HEK293 (cell line): ENCODE data around the gene SUCO.

ENCODE experiments used
- KLF9 ChIP-seq: fragments of 450-650 bp; formaldehyde crosslinking; IDR thresholded peaks from 2 replicates; pipeline ENCODE4 v1.5.1; 2016; ENCODE audit warnings: missing biosample characterization, missing genetic modification characterization, low read depth
- MZF1 ChIP-seq: fragments of 450-650 bp; formaldehyde crosslinking; IDR thresholded peaks from 2 replicates; pipeline ENCODE4 v1.5.1; 2017; ENCODE audit warnings: missing biosample characterization, missing genetic modification characterization, borderline replicate concordance
- PRDM1 ChIP-seq: fragments of 450-650 bp; formaldehyde crosslinking; IDR thresholded peaks from 2 replicates; pipeline ENCODE4; 2016; ENCODE audit warnings: missing biosample characterization, missing genetic modification characterization
- SCRT2 ChIP-seq: fragments of 450-650 bp; formaldehyde crosslinking; IDR thresholded peaks from 2 replicates; pipeline ENCODE4 v1.5.1; 2016; ENCODE audit warnings: missing biosample characterization, missing genetic modification characterization
- WT1 ChIP-seq: fragments of 450-650 bp; formaldehyde crosslinking; IDR thresholded peaks from 2 replicates; pipeline ENCODE4 v1.5.1; 2016; ENCODE audit warnings: missing biosample characterization, missing genetic modification characterization
- ZBTB17 ChIP-seq: fragments of 450-650 bp; formaldehyde crosslinking; IDR thresholded peaks from 2 replicates; pipeline ENCODE4 v1.5.1; 2016; ENCODE audit warnings: missing biosample characterization, missing genetic modification characterization
- ZBTB20 ChIP-seq: fragments of 450-650 bp; formaldehyde crosslinking; IDR thresholded peaks from 2 replicates; pipeline ENCODE4 v1.5.1; 2016; ENCODE audit warnings: missing biosample characterization, missing genetic modification characterization
- ZBTB48 ChIP-seq: fragments of 450-650 bp; formaldehyde crosslinking; IDR thresholded peaks from 2 replicates; pipeline ENCODE4 v1.5.1; 2016; ENCODE audit warnings: missing biosample characterization, missing genetic modification characterization
- ZNF133 ChIP-seq: fragments of 450-650 bp; formaldehyde crosslinking; IDR thresholded peaks from 2 replicates; pipeline ENCODE4 v1.5.1; 2016; ENCODE audit warnings: missing biosample characterization, missing genetic modification characterization
- ZNF223 ChIP-seq: fragments of 450-650 bp; formaldehyde crosslinking; IDR thresholded peaks from 2 replicates; pipeline ENCODE4 v1.5.1; 2016; ENCODE audit warnings: missing biosample characterization, missing genetic modification characterization
- ZNF394 ChIP-seq: fragments of 450-650 bp; formaldehyde crosslinking; IDR thresholded peaks from 2 replicates; pipeline ENCODE4 v1.5.1; 2016; ENCODE audit warnings: missing biosample characterization, missing genetic modification characterization, mild to moderate bottlenecking, moderate library complexity, borderline replicate concordance
- ZNF416 ChIP-seq: fragments of 450-650 bp; formaldehyde crosslinking; IDR thresholded peaks from 2 replicates; pipeline ENCODE4 v1.5.1; 2016; ENCODE audit warnings: missing biosample characterization, missing genetic modification characterization
- ZNF548 ChIP-seq: fragments of 450-650 bp; formaldehyde crosslinking; IDR thresholded peaks from 2 replicates; pipeline ENCODE4 v1.5.1; 2016; ENCODE audit warnings: missing biosample characterization, missing genetic modification characterization
- ZNF585B ChIP-seq: fragments of 450-650 bp; formaldehyde crosslinking; IDR thresholded peaks from 2 replicates; pipeline ENCODE4 v1.5.1; 2016; ENCODE audit warnings: missing biosample characterization, missing genetic modification characterization
- ZNF660 ChIP-seq: fragments of 450-650 bp; IDR thresholded peaks from 2 replicates; pipeline ENCODE4 v1.5.1; 2018; ENCODE audit warnings: missing biosample characterization, mild to moderate bottlenecking, missing genetic modification characterization
- ZNF664 ChIP-seq: fragments of 450-650 bp; formaldehyde crosslinking; IDR thresholded peaks from 2 replicates; pipeline ENCODE4 v1.5.1; 2016; ENCODE audit warnings: missing biosample characterization, missing genetic modification characterization
- ZNF670 ChIP-seq: fragments of 450-650 bp; formaldehyde crosslinking; IDR thresholded peaks from 2 replicates; pipeline ENCODE4 v1.5.1; 2016; ENCODE audit warnings: missing biosample characterization, missing genetic modification characterization, low read depth
- ZSCAN16 ChIP-seq: fragments of 450-650 bp; formaldehyde crosslinking; IDR thresholded peaks from 2 replicates; pipeline ENCODE4 v1.5.1; 2016; ENCODE audit warnings: missing biosample characterization, missing genetic modification characterization
- TF ChIP-seq, protein P1 (sequence below): fragments of 450-650 bp; formaldehyde crosslinking; IDR thresholded peaks from 2 replicates; pipeline ENCODE4 v1.5.1; 2017; ENCODE audit warnings: missing biosample characterization, missing genetic modification characterization
- TF ChIP-seq, protein P2 (sequence below): fragments of 450-650 bp; formaldehyde crosslinking; IDR thresholded peaks from 2 replicates; pipeline ENCODE4 v1.5.1; 2016; ENCODE audit warnings: missing biosample characterization, missing genetic modification characterization
- TF ChIP-seq, protein P3 (sequence below): fragments of 450-650 bp; formaldehyde crosslinking; IDR thresholded peaks from 2 replicates; pipeline ENCODE4 v1.5.1; 2017; ENCODE audit warnings: missing biosample characterization, missing genetic modification characterization
- TF ChIP-seq, protein P4 (sequence below): fragments of 450-650 bp; formaldehyde crosslinking; IDR thresholded peaks from 2 replicates; pipeline ENCODE4 v1.5.1; 2016; ENCODE audit warnings: missing biosample characterization, missing genetic modification characterization, low read depth
- TF ChIP-seq, protein P5 (sequence below): fragments of 450-650 bp; formaldehyde crosslinking; IDR thresholded peaks from 2 replicates; pipeline ENCODE4 v1.5.1; 2016; ENCODE audit warnings: missing biosample characterization, missing genetic modification characterization
- TF ChIP-seq, protein P6 (sequence below): fragments of 450-650 bp; formaldehyde crosslinking; IDR thresholded peaks from 2 replicates; pipeline ENCODE4 v1.5.1; 2016; ENCODE audit warnings: missing biosample characterization, missing genetic modification characterization
- TF ChIP-seq, protein P7 (sequence below): fragments of 450-650 bp; formaldehyde crosslinking; IDR thresholded peaks from 2 replicates; pipeline ENCODE4 v1.5.1; 2016; ENCODE audit warnings: missing biosample characterization, missing genetic modification characterization
- TF ChIP-seq, protein P8 (sequence below): fragments of 450-650 bp; formaldehyde crosslinking; IDR thresholded peaks from 2 replicates; pipeline ENCODE4 v1.5.1; 2016; ENCODE audit warnings: missing biosample characterization, missing genetic modification characterization

Gene SUCO

DNA sequence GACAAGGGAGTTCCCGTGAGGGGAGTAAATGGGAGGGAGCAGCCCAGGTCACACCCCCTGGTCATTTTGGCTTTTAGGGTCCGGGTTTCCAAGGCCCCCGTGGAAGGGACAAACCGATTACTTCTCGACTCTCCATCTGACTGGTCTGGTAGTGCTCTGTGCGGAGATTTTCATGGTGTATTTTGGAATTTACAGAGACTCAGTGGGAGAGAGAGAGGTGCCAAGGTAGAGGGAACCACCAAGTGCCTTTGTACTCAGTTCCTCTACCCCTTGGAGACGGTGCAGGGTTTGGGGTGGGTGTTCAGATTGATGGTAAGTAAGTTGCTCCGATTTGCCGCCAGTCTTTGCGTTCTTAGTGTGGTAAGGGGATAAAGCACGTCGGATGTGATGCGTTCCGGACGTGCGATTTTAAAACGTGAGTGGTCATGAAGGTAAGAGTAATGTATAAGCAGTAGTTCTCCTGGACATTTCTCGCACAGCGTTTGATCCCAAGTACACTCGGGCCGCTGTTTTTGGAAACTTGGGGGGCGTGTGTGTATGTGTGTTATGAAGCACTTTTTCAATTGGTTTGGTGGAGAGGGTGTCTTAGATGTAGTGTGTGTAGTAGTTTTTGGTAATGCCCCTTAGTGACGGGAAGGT lies 682 bp downstream of the SUCO start (continued):
- TF ChIP-seq, protein P1, sequence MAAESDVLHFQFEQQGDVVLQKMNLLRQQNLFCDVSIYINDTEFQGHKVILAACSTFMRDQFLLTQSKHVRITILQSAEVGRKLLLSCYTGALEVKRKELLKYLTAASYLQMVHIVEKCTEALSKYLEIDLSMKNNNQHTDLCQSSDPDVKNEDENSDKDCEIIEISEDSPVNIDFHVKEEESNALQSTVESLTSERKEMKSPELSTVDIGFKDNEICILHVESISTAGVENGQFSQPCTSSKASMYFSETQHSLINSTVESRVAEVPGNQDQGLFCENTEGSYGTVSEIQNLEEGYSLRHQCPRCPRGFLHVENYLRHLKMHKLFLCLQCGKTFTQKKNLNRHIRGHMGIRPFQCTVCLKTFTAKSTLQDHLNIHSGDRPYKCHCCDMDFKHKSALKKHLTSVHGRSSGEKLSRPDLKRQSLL = no peak
- TF ChIP-seq, protein P2, sequence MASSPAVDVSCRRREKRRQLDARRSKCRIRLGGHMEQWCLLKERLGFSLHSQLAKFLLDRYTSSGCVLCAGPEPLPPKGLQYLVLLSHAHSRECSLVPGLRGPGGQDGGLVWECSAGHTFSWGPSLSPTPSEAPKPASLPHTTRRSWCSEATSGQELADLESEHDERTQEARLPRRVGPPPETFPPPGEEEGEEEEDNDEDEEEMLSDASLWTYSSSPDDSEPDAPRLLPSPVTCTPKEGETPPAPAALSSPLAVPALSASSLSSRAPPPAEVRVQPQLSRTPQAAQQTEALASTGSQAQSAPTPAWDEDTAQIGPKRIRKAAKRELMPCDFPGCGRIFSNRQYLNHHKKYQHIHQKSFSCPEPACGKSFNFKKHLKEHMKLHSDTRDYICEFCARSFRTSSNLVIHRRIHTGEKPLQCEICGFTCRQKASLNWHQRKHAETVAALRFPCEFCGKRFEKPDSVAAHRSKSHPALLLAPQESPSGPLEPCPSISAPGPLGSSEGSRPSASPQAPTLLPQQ (tag by site-specific recombination) = no peak
- TF ChIP-seq ZBTB20 (tag by site-specific recombination) (peak; percentile 54; the same call in 1 of the 2 replicates), ZBTB17 (tag by site-specific recombination) (peak; percentile 91), WT1 (tag by site-specific recombination) (peak; percentile 69), MZF1 (0 out of 2 replicates have a peak, but pooled peaks have one; percentile 8), SCRT2 (tag by site-specific recombination) (no peak), KLF9 (tag by site-specific recombination) (peak; percentile 41; the same call in 1 of the 2 replicates), ZNF660 (0 out of 2 replicates have a peak, but pooled peaks have one; percentile 10), ZNF133 (peak; percentile 98), ZNF670 (tag by site-specific recombination) (no peak), ZNF223 (tag by site-specific recombination) (no peak), ZNF394 (tag by site-specific recombination) (no peak), ZNF585B (tag by site-specific recombination) (no peak), PRDM1 (tag by site-specific recombination) (peak; percentile 76), ZNF664 (no peak), ZSCAN16 (no peak), ZBTB48 (peak; percentile 69; the same call in 1 of the 2 replicates), ZNF416 (tag by site-specific recombination) (no peak), ZNF548 (no peak)
- TF ChIP-seq, protein P3, sequence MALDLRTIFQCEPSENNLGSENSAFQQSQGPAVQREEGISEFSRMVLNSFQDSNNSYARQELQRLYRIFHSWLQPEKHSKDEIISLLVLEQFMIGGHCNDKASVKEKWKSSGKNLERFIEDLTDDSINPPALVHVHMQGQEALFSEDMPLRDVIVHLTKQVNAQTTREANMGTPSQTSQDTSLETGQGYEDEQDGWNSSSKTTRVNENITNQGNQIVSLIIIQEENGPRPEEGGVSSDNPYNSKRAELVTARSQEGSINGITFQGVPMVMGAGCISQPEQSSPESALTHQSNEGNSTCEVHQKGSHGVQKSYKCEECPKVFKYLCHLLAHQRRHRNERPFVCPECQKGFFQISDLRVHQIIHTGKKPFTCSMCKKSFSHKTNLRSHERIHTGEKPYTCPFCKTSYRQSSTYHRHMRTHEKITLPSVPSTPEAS (tag by site-specific recombination) = no peak
- TF ChIP-seq, protein P4, sequence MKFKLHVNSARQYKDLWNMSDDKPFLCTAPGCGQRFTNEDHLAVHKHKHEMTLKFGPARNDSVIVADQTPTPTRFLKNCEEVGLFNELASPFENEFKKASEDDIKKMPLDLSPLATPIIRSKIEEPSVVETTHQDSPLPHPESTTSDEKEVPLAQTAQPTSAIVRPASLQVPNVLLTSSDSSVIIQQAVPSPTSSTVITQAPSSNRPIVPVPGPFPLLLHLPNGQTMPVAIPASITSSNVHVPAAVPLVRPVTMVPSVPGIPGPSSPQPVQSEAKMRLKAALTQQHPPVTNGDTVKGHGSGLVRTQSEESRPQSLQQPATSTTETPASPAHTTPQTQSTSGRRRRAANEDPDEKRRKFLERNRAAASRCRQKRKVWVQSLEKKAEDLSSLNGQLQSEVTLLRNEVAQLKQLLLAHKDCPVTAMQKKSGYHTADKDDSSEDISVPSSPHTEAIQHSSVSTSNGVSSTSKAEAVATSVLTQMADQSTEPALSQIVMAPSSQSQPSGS = no peak
- TF ChIP-seq, protein P5, sequence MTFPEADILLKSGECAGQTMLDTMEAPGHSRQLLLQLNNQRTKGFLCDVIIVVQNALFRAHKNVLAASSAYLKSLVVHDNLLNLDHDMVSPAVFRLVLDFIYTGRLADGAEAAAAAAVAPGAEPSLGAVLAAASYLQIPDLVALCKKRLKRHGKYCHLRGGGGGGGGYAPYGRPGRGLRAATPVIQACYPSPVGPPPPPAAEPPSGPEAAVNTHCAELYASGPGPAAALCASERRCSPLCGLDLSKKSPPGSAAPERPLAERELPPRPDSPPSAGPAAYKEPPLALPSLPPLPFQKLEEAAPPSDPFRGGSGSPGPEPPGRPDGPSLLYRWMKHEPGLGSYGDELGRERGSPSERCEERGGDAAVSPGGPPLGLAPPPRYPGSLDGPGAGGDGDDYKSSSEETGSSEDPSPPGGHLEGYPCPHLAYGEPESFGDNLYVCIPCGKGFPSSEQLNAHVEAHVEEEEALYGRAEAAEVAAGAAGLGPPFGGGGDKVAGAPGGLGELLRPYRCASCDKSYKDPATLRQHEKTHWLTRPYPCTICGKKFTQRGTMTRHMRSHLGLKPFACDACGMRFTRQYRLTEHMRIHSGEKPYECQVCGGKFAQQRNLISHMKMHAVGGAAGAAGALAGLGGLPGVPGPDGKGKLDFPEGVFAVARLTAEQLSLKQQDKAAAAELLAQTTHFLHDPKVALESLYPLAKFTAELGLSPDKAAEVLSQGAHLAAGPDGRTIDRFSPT (tag by site-specific recombination) = no peak
- TF ChIP-seq, protein P6, sequence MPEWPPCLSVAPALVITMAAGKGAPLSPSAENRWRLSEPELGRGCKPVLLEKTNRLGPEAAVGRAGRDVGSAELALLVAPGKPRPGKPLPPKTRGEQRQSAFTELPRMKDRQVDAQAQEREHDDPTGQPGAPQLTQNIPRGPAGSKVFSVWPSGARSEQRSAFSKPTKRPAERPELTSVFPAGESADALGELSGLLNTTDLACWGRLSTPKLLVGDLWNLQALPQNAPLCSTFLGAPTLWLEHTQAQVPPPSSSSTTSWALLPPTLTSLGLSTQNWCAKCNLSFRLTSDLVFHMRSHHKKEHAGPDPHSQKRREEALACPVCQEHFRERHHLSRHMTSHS (tag by site-specific recombination) = no peak
- TF ChIP-seq, protein P7, sequence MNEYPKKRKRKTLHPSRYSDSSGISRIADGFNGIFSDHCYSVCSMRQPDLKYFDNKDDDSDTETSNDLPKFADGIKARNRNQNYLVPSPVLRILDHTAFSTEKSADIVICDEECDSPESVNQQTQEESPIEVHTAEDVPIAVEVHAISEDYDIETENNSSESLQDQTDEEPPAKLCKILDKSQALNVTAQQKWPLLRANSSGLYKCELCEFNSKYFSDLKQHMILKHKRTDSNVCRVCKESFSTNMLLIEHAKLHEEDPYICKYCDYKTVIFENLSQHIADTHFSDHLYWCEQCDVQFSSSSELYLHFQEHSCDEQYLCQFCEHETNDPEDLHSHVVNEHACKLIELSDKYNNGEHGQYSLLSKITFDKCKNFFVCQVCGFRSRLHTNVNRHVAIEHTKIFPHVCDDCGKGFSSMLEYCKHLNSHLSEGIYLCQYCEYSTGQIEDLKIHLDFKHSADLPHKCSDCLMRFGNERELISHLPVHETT (tag by site-specific recombination) = no peak
- TF ChIP-seq, protein P8, sequence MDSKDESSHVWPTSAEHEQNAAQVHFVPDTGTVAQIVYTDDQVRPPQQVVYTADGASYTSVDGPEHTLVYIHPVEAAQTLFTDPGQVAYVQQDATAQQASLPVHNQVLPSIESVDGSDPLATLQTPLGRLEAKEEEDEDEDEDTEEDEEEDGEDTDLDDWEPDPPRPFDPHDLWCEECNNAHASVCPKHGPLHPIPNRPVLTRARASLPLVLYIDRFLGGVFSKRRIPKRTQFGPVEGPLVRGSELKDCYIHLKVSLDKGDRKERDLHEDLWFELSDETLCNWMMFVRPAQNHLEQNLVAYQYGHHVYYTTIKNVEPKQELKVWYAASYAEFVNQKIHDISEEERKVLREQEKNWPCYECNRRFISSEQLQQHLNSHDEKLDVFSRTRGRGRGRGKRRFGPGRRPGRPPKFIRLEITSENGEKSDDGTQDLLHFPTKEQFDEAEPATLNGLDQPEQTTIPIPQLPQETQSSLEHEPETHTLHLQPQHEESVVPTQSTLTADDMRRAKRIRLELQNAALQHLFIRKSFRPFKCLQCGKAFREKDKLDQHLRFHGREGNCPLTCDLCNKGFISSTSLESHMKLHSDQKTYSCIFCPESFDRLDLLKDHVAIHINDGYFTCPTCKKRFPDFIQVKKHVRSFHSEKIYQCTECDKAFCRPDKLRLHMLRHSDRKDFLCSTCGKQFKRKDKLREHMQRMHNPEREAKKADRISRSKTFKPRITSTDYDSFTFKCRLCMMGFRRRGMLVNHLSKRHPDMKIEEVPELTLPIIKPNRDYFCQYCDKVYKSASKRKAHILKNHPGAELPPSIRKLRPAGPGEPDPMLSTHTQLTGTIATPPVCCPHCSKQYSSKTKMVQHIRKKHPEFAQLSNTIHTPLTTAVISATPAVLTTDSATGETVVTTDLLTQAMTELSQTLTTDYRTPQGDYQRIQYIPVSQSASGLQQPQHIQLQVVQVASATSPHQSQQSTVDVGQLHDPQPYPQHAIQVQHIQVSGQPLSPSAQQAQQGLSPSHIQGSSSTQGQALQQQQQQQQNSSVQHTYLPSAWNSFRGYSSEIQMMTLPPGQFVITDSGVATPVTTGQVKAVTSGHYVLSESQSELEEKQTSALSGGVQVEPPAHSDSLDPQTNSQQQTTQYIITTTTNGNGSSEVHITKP = peak; percentile 42; the same call in 1 of the 2 replicates
